Ovary (tissue), 9 donors: ENCODE results near the gene SERPINB11. TPM values are rescaled to one million over a fixed set of nuclear protein-coding genes. Genes with fewer than 3 reads are reported as not detected.

Source experiments
- DNase-seq, 5 donors: peaks; one replicate each; pipeline ENCODE4 v3.0.0-alpha.2; 2019 to 2020
- H3K27ac ChIP-seq, 2 donors: fragments of 200-600 bp; one replicate each; pipeline versions ENCODE4 v1.5.1 to v1.8.0; 2019 to 2022
- H3K27me3 ChIP-seq: fragments of 200-600 bp; one replicate; pipeline ENCODE4 v1.8.0; 2022
- H3K36me3 ChIP-seq: fragments of 200-600 bp; sonication (generic); one replicate; pipeline ENCODE4 v1.5.1; 2019
- H3K4me1 ChIP-seq: one replicate; pipeline ENCODE4 v1.8.1; 2013; ENCODE audit warnings: mild to moderate bottlenecking, moderate library complexity; ENCODE audit not compliant: insufficient read depth
- H3K4me3 ChIP-seq: fragments of 200-600 bp; sonication (generic); one replicate; pipeline ENCODE4 v1.5.1; 2017
- H3K9me3 ChIP-seq, 2 donors: fragments of 200-600 bp in 1 of 2; sonication (generic) in 1 of 2; one replicate each; pipeline versions ENCODE4 v1.5.1 to v1.8.1; 2013 to 2019; ENCODE audit warnings: mild to moderate bottlenecking in 1 of 2, moderate library complexity in 1 of 2
- EP300 ChIP-seq: sonication (generic); formaldehyde crosslinking; IDR thresholded peaks from one replicate; pipeline ENCODE4 v1.6.1; 2017; ENCODE audit warnings: antibody characterized with exemption
- POLR2A ChIP-seq: fragments of 450-650 bp; IDR thresholded peaks from one replicate; pipeline ENCODE4 v1.6.1; 2017; ENCODE audit warnings: antibody characterized with exemption, mild to moderate bottlenecking, moderate library complexity
- WGBS, 3 donors: extraction: QIAGEN DNeasy Blood & Tissue Kit in 1 of 3; methylation state at CpG; one replicate each; pipeline versions ENCODE4 v1.1.5 to v1.1.7; 2013 to 2017; 5-methylcytosine and 5-hydroxymethylcytosine counted together
- intact Hi-C, 4 donors: fragments of 100-400 bp; cut with DNase I; formaldehyde crosslinking; loops; one replicate each; pipeline versions ENCODE4 v1.11.0 to v1.15.1; 2022 to 2023
- polyA plus RNA-seq, 2 donors: library from polyadenylated mRNA; stranded (reverse); fragments of 200-250 nt in 1 of 2; fragments of 350-450 nt in 1 of 2; fragmentation: Illumina TruSeq in 1 of 2; extraction: RNeasy Lipid Tissue Mini Kit (QIAGEN cat#74804) in 1 of 2; gene quantifications; one replicate each; pipeline ENCODE4 v1.2.3, GENCODE V29; 2013 to 2014
- total RNA-seq, 7 donors: library from RNA; depleted of rRNA in 2 of 7; stranded (reverse); fragments of >200 nt in 2 of 7; fragmentation: NEBNext Ultra II Directional in 3 of 7; extraction: Animal tissue kit (Norgen Biotek cat#: 25700) in 3 of 7; gene quantifications; one replicate each; pipeline versions ENCODE4 v1.1.0 to v1.2.4, GENCODE V29; 2016 to 2023
- TF ChIP-seq, protein P1 (sequence below), 3 donors: fragments of 450-650 bp in 2 of 3; fragments of 200-600 bp in 1 of 3; IDR thresholded peaks; one replicate each; pipeline versions ENCODE4 v1.5.1 to v1.8.0; 2016 to 2022; ENCODE audit warnings: antibody characterized with exemption in 3 of 3, mild to moderate bottlenecking in 1 of 3
- donor health status: DM: no; HTN: no; CAD: no; lungs with moderate emphysema.
- donor health status: DM: no; HTN: no; CAD: no.
- donor health status: Bipolar disorder and iron deficiency.
- donor health status: DM: yes; HTN: yes; CAD: no.
- donor health status: DM: no; HTN: no; CAD: no.
- donor health status: DM: yes; HTN: yes; CAD: no.

Gene SERPINB11
- total and polyA plus RNA-seq, 9 donors, result not detected

DNA sequence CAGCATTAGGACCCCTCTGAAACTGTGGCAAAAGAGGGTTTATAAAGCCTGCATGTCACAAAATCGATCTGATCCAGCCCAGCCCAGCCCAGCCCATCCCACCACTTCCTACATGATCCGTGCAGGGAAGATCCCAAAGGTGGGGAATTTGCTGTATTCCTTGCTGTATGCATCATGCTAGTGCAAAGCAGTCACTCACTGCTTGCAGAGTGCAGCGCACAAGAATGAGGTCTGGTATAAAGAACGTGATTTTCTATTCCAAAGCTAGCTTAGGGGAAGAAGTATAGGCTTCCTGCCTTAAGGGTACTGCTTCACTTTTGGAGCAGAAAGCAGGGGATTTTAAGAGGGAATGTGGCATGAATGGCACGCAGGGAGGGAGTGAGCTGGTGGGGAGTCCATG, 18.9 kb upstream of the SERPINB11 start:
- no peaks in the 10 kb centered on the region for H3K27me3 ChIP-seq
- H3K9me3 ChIP-seq, result no peaks in the 10 kb centered on the region
- no peak overlapping the region for H3K4me3 ChIP-seq
- no peaks in the 10 kb centered on the region for H3K4me1 ChIP-seq
- no peak for TF ChIP-seq POLR2A
- intact Hi-C loops, result no loop called here
- no peak overlapping the region for H3K27ac ChIP-seq
- DNase-seq, result no peak
- WGBS, 3 donors, result 67 to 77% (median 74%) methylated on average over 5 of the region's 5 CpGs
- no peaks in the 10 kb centered on the region for H3K36me3 ChIP-seq

DNA sequence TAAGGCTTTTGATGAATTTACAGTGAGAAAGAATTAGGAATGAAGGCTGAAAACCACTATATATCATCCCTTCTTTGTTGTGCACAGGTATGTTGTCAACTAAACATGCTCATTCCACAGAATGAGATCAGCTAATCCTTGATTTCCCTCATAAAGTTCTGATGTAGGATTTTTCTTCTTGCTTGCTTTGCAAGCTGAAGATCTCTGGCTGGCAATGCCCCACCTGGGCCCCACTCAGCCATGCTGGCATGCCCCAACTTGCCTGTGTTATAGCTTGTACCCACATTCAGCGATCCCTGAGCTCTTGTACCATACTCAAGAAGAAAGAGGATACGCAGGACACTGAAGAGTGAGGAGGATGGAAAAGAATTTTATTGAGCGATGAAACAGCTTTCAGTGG, 18.0 kb upstream of the SERPINB11 start:
- Histone ChIP-seq H3K4me1 (no peaks in the 10 kb centered on the region), H3K27me3 (no peaks in the 10 kb centered on the region), H3K36me3 (no peaks in the 10 kb centered on the region), H3K27ac (no peak overlapping the region), H3K4me3 (no peak overlapping the region), H3K9me3 (no peaks in the 10 kb centered on the region)
- TF ChIP-seq EP300 (no peak), POLR2A (no peak)
- TF ChIP-seq, protein P1, sequence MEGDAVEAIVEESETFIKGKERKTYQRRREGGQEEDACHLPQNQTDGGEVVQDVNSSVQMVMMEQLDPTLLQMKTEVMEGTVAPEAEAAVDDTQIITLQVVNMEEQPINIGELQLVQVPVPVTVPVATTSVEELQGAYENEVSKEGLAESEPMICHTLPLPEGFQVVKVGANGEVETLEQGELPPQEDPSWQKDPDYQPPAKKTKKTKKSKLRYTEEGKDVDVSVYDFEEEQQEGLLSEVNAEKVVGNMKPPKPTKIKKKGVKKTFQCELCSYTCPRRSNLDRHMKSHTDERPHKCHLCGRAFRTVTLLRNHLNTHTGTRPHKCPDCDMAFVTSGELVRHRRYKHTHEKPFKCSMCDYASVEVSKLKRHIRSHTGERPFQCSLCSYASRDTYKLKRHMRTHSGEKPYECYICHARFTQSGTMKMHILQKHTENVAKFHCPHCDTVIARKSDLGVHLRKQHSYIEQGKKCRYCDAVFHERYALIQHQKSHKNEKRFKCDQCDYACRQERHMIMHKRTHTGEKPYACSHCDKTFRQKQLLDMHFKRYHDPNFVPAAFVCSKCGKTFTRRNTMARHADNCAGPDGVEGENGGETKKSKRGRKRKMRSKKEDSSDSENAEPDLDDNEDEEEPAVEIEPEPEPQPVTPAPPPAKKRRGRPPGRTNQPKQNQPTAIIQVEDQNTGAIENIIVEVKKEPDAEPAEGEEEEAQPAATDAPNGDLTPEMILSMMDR (IDR thresholded peaks at IDR 0.05), result no peak
- 89 to 93% (median 91%) methylated on average over 3 of the region's 3 CpGs for WGBS, 3 donors
- intact Hi-C loops, result no loop called here
- DNase-seq, result no peak

DNA sequence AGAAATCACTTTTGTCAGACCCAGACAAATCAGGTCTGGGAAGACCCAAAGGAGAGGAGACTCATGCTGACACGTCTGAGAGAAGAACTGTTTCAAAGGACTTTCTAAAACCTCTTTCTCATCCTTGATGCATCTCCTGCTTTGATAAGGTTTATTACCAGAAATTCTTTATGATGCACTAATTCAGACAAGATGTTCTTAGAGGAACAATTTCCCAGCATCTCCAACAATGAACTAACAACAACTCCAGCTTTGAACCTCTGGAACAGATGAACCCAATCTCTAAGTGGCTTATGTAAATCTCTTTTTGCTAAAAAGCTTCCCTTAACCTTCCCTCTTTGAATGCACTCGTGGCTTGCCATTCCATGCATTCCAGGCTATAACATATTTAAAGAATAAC, 15.9 kb upstream of the SERPINB11 start:
- no peak overlapping the region for H3K27ac ChIP-seq
- 41 to 45% (median 45%) methylated on average over 2 of the region's 2 CpGs for WGBS, 3 donors
- no peaks in the 10 kb centered on the region for H3K9me3 ChIP-seq
- TF ChIP-seq, protein P1 (IDR thresholded peaks at IDR 0.05), result no peak
- TF ChIP-seq POLR2A, result no peak
- no peak for TF ChIP-seq EP300
- intact Hi-C loops, result no loop called here
- H3K36me3 ChIP-seq, result no peaks in the 10 kb centered on the region
- no peak for DNase-seq
- H3K4me3 ChIP-seq, result no peak overlapping the region
- no peaks in the 10 kb centered on the region for H3K4me1 ChIP-seq
- no peaks in the 10 kb centered on the region for H3K27me3 ChIP-seq

DNA sequence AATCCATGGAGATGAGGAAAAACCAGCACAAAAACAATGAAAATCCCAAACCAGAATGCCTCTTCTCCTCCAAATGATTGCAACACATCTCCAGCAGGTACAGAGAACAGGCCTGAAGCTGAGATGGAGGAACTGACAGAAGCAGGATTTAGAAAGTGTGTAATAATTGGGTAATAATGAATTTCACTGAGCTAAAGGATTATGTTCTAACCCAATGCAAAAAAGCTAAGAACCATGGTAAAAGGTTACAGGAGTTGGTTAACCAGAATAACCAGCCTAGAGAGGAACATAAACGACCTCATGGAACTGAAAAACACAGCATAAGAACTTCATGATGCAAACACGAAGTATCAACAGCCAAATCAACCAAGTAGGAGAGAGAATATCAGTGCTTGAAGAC, 13.7 kb upstream of the SERPINB11 start:
- 50 to 68% (median 68%) methylated on average over 2 of the region's 2 CpGs for WGBS, 3 donors
- no peak for TF ChIP-seq POLR2A
- TF ChIP-seq, protein P1 (IDR thresholded peaks at IDR 0.05), result no peak
- no peak for TF ChIP-seq EP300
- Histone ChIP-seq H3K9me3 (no peaks in the 10 kb centered on the region), H3K27ac (no peak overlapping the region), H3K4me1 (no peaks in the 10 kb centered on the region), H3K27me3 (no peaks in the 10 kb centered on the region), H3K36me3 (no peaks in the 10 kb centered on the region), H3K4me3 (no peak overlapping the region)
- intact Hi-C loops, result no loop called here
- DNase-seq, result no peak

DNA sequence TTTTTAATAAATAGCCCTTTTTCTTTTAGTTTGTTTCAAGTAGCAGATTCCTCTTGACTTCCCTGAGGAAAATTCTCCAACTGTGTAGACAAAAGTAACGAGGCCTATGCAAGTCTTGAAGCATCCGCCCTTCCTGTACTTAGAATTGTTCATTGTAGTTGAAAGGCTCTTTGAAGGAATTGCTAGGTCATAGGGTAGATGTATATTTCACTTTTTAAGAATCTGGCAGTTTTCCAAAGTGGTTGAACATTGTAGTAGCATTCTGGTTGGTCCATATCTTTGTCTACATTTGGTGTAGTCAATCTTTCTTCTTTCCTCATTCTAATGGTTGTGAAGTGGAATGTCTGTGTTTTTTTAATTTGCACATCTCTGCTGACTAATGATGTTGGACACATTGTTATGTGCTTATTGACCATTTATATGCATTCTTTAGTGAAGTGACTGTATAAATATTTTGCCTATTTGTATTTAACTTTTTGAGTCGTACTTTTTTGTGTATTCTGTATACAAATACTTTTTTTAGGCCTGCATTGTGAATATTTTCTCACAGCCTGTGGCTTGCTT, 5.6 kb upstream of the SERPINB11 start:
- no peak for TF ChIP-seq EP300
- TF ChIP-seq POLR2A, result no peak
- TF ChIP-seq, protein P1 (IDR thresholded peaks at IDR 0.05), result no peak
- H3K27me3 ChIP-seq, result no peaks in the 10 kb centered on the region
- 52 to 65% (median 54%) methylated on average over 3 of the region's 3 CpGs for WGBS, 3 donors
- DNase-seq, result no peak
- intact Hi-C loops, result no loop called here
- H3K27ac ChIP-seq, result no peak overlapping the region
- H3K9me3 ChIP-seq, result no peaks in the 10 kb centered on the region
- no peaks in the 10 kb centered on the region for H3K36me3 ChIP-seq
- H3K4me3 ChIP-seq, result no peak overlapping the region
- H3K4me1 ChIP-seq, result no peaks in the 10 kb centered on the region
